Measurements from ENCODE around the gene MRPL44.

MRPL44 gene

DNA sequence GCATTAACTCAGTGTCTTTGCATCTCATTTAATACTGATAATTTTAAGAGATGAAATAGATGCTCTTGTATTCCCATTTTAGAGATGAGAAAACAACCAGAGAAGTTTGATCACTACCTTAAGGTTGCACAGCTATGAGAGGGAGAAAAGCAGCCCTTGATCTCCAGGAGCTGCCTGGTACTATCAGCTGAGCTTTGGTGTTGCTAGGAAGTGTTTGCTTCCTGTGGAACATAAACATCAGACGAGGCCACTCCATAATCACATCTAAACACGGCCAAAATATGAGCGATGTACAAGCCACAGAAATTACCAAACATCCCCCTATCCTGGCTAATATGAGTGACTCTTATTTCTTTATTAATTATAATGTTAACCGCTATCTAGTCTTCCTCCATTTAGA lies 11.5 kb upstream of the MRPL44 start:
- H3K27ac ChIP-seq = no peak overlapping the region
- TF ChIP-seq ZFX (IDR thresholded peaks at IDR 0.05; ENCODE audit: borderline replicate concordance) (no peak), CTCF (IDR thresholded peaks at IDR 0.05) (no peak)

GRCh38 chr2:223947711-223948205 lies 9.5 kb upstream of the MRPL44 start:
- TF ChIP-seq ZFX (IDR thresholded peaks at IDR 0.05; ENCODE audit: borderline replicate concordance) (no peak), CTCF (IDR thresholded peaks at IDR 0.05) (no peak)
- H3K27ac ChIP-seq = no peak overlapping the region

DNA sequence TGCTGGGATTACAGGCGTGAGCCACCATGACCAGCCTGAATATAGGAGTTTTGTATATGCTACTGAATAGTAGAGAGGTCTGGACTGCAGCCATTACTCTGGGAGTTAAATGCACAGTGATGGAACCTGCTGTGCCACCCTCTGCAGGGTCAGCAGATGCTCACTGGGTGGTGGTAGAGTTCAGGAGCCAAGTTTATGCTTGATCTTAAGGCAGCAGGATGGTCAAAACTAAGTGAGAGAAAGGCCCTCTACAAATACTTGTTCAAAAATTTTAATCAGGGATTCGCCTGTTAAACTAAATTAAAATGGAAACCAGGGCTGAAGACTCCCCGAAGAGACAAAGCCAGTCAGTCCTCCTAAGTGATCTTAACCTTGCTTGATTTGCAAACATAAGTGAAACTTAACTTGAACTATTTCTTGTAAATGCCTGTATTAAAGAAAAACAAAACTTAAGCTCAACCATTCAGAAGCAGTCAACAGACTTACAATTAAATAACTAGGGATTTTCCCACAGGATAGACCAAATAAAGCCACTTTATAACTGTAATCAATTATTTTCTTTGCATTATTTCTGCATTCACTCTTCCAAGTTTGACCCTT lies 7.9 kb upstream of the MRPL44 start:
- TF ChIP-seq CTCF (IDR thresholded peaks at IDR 0.05) = no peak
- no peak for TF ChIP-seq ZFX (IDR thresholded peaks at IDR 0.05; ENCODE audit: borderline replicate concordance)
- no peak overlapping the region for H3K27ac ChIP-seq

GRCh38 chr2:223950448-223951347 lies 6.6 kb upstream of the MRPL44 start:
- TF ChIP-seq ZFX (IDR thresholded peaks at IDR 0.05; ENCODE audit: borderline replicate concordance) (no peak), CTCF (IDR thresholded peaks at IDR 0.05) (no peak)
- H3K27ac ChIP-seq = peak overlapping the region; percentile 36

GRCh38 chr2:223952280-223952968 lies 4.8 kb upstream of the MRPL44 start:
- TF ChIP-seq CTCF (IDR thresholded peaks at IDR 0.05) (no peak), ZFX (IDR thresholded peaks at IDR 0.05; ENCODE audit: borderline replicate concordance) (no peak)
- H3K27ac ChIP-seq = peak overlapping the region; percentile 30; the same call in 1 of the 2 replicates

DNA sequence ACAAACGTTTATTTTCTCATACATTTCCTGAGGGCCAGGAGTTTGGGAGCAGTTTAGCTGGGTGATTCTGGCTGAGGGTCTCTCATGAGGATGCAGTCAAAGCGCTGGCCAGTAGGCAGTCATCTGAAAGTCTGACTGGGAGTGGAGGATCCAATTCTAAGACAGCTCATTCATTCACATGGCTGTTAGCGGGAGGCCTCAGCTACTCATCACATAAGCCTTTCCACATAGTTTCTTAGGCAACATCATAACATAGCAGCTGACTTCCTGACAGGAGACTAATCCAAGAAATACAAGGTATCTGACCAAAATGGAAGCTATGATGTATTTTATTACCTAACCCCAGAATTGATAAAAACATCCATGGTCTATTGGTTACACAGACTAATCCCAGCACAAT lies 2.9 kb upstream of the MRPL44 start:
- H3K27ac ChIP-seq = no peak overlapping the region
- TF ChIP-seq CTCF (IDR thresholded peaks at IDR 0.05) = no peak
- no peak for TF ChIP-seq ZFX (IDR thresholded peaks at IDR 0.05; ENCODE audit: borderline replicate concordance)
